GM12878 (cell line): Measurements from ENCODE around the gene RAE1. TPM values are rescaled to one million over a fixed set of nuclear protein-coding genes. Genes with fewer than 3 reads are reported as not detected.

ENCODE experiments used
- ATAC-seq: fragments of 200-7000 bp; cut with Tn5 transposase; 3 replicates; pipeline ENCODE4 v1.9.1; 2020; ENCODE audit warnings: mild to moderate bottlenecking, moderate library complexity
- BruUV-seq: library from RNA; stranded (reverse); fragments of 400-500 nt; replicated peaks from 2 replicates; lab custom pipeline; 2021; lab: Mats Ljungman, UMichigan
- CTCF ChIA-PET: fragments of 300-600 bp; sonication (Branson Sonifier 250); formaldehyde crosslinking; extraction: SDS; loops from one replicate; lab custom pipeline; 2021; ENCODE audit warnings: inconsistent platforms; lab: Yijun Ruan, JAX
- POLR2A ChIA-PET: fragments of 350-600 bp; formaldehyde crosslinking; extraction: SDS; loops from one replicate; lab custom pipeline; 2021; ENCODE audit warnings: inconsistent platforms; lab: Charles Lee
- RAD21 ChIA-PET: fragments of 300-600 bp; sonication (Branson Sonifier 250); formaldehyde crosslinking; loops from one replicate; lab custom pipeline; 2023; ENCODE audit warnings: antibody characterized with exemption; ENCODE audit not compliant: unreplicated experiment; lab: Charles Lee
- SMC1A ChIA-PET: fragments of 300-600 bp; sonication (Branson Sonifier 250); formaldehyde crosslinking; loops from one replicate; lab custom pipeline; 2023; ENCODE audit not compliant: unreplicated experiment, uncharacterized antibody; lab: Charles Lee
- DNase-seq: peaks from one replicate; pipeline ENCODE4 v3.0.0-alpha.2; 2011; ENCODE audit warnings: low read depth, low spot score
- FAIRE-seq: peaks from 3 replicates; lab custom pipeline; 2011; peaks lifted over from hg19 to GRCh38; lab: Jason Lieb, UNC
- H2AFZ ChIP-seq: 2 replicates; pipeline ENCODE4 v1.6.0; 2011; ENCODE audit warnings: low read depth, low read length, control low read depth; ENCODE audit not compliant: control insufficient read depth
- H3K27ac ChIP-seq: 2 replicates; pipeline ENCODE4 v1.5.1; 2011; ENCODE audit warnings: control low read depth; ENCODE audit not compliant: control insufficient read depth, insufficient read depth
- H3K27me3 ChIP-seq, 2 experiments: replicated peaks in 1 of 2; 2 replicates each; pipeline versions ENCODE4 v1.6.0 to v1.6.1; 2011; ENCODE audit warnings: low read length in 1 of 2; ENCODE audit not compliant: control insufficient read depth in 2 of 2, insufficient read depth in 2 of 2
- H3K36me3 ChIP-seq, 2 experiments: 2 replicates each; pipeline ENCODE4 v1.5.1; 2011; ENCODE audit warnings: low read length in 1 of 2; ENCODE audit not compliant: control insufficient read depth in 2 of 2, insufficient read depth in 2 of 2
- H3K4me1 ChIP-seq: 2 replicates; pipeline ENCODE4 v1.6.1; 2011; ENCODE audit warnings: mild to moderate bottlenecking, low read length, moderate library complexity, mixed read lengths; ENCODE audit not compliant: control insufficient read depth, insufficient read depth
- H3K4me2 ChIP-seq: 2 replicates; pipeline ENCODE4 v1.6.0; 2011; ENCODE audit warnings: control low read depth; ENCODE audit not compliant: control insufficient read depth, insufficient read depth
- H3K4me3 ChIP-seq: fragments of 200-600 bp; sonication (generic); 2 replicates; pipeline ENCODE4 v1.5.1; 2016
- H3K79me2 ChIP-seq: 2 replicates; pipeline ENCODE4 v1.6.0; 2011; ENCODE audit warnings: low read length; ENCODE audit not compliant: control insufficient read depth, insufficient read depth
- H3K9ac ChIP-seq: 2 replicates; pipeline ENCODE4 v1.8.0; 2011; ENCODE audit warnings: low read length, control low read depth, mixed read lengths; ENCODE audit not compliant: control insufficient read depth, insufficient read depth
- H3K9me3 ChIP-seq: replicated peaks from 3 replicates; pipeline ENCODE4 v1.5.1; 2011; ENCODE audit warnings: mild to moderate bottlenecking, low read length; ENCODE audit not compliant: control insufficient read depth, insufficient read depth
- H4K20me1 ChIP-seq: 2 replicates; pipeline ENCODE4 v1.6.0; 2011; ENCODE audit not compliant: control insufficient read depth, insufficient read depth
- GABPA ChIP-seq: IDR thresholded peaks from 2 replicates; pipeline ENCODE4 v1.6.1; 2014; ENCODE audit warnings: antibody characterized with exemption, low read depth, mild to moderate bottlenecking, inconsistent platforms
- IKZF1 ChIP-seq: fragments of 450-650 bp; conservative IDR thresholded peaks from 2 replicates; pipeline ENCODE4 v1.6.1; 2017; ENCODE audit warnings: antibody characterized with exemption, mild to moderate bottlenecking
- SREBF1 ChIP-seq: IDR thresholded peaks from 2 replicates; pipeline ENCODE4 v1.6.1; 2012; ENCODE audit warnings: mild to moderate bottlenecking, low read length
- WGBS: methylation state at CpG from one replicate; pipeline ENCODE4 v1.1.6; 2016; ENCODE audit warnings: low lambda C conversion rate; ENCODE audit not compliant: insufficient replicate concordance, insufficient coverage; ENCODE audit errors: missing lambda C conversion rate; 5-methylcytosine and 5-hydroxymethylcytosine counted together
- in situ Hi-C: fragments of 300-500 bp; cut with MboI; formaldehyde crosslinking; loops from 9 replicates; pipeline ENCODE4 v1.14.3; 2018; ENCODE audit warnings: mixed read lengths
- intact Hi-C: fragments of 100-400 bp; cut with micrococcal nuclease; formaldehyde crosslinking; loops from one replicate; pipeline ENCODE4 v1.14.2; 2022; ENCODE audit not compliant: unreplicated experiment
- polyA plus RNA-seq, 11 experiments: library from polyadenylated mRNA; depleted of rRNA in 4 of 11; unstranded in 6 of 11; stranded (reverse) in 5 of 11; fragments of >200 nt; fragmentation: Nextera tagmentation in 4 of 11; fragmentation: Illumina TruSeq in 1 of 11; extraction: Ambion mirVana in 4 of 11; extraction: Trizol in 1 of 11; gene quantifications; 1 replicate in 1 of 11; 2 replicates in 10 of 11; pipeline versions ENCODE4 v1.2.1 to v1.2.3, GENCODE V29; 2011 to 2016; ENCODE audit warnings: inconsistent platforms in 2 of 11, missing spikeins in 2 of 11, low read depth in 1 of 11
- total RNA-seq, 4 experiments: library from RNA; depleted of rRNA in 3 of 4; stranded (reverse); fragments of >200 nt in 3 of 4; fragmentation: Illumina TruSeq in 1 of 4; extraction: Trizol in 1 of 4; gene quantifications; 2 replicates each; pipeline versions ENCODE4 v1.2.1 to v1.2.3, GENCODE V29; 2013 to 2021
- TF ChIP-seq, protein P1 (sequence below): fragments of 450-650 bp; IDR thresholded peaks from 2 replicates; pipeline ENCODE4 v1.6.1; 2017; ENCODE audit warnings: low read depth, mild to moderate bottlenecking, moderate library complexity

The RAE1 gene
- total and polyA plus RNA-seq, 10 of the 15 experiments (the other 5 are each of a cell fraction or from before 2014, with no cell fraction given), result 28.7 to 107 (median 49.3) TPM

DNA sequence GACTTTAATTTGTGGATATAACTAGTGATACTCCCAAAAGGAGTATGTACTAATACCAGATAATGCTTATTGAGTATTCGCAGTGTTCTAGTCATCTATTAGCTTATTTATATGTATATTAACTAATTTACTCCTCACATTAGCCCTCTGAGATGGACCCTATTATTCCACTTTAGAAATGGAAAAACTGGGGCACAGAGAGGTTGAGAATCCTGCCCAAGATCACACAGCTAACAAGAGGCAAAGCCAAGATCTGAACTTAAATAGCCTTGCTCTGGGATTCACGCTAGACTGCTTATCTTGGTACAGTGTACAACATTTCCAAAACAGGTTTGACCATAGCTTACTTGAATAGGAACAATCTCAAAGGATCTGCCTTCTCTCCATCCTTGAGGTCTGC is 29.9 kb upstream of the RAE1 start (continued):
- TF ChIP-seq, protein P1, sequence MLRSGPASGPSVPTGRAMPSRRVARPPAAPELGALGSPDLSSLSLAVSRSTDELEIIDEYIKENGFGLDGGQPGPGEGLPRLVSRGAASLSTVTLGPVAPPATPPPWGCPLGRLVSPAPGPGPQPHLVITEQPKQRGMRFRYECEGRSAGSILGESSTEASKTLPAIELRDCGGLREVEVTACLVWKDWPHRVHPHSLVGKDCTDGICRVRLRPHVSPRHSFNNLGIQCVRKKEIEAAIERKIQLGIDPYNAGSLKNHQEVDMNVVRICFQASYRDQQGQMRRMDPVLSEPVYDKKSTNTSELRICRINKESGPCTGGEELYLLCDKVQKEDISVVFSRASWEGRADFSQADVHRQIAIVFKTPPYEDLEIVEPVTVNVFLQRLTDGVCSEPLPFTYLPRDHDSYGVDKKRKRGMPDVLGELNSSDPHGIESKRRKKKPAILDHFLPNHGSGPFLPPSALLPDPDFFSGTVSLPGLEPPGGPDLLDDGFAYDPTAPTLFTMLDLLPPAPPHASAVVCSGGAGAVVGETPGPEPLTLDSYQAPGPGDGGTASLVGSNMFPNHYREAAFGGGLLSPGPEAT, result no peak
- no peak for TF ChIP-seq GABPA
- TF ChIP-seq, all 136 proteins: peak for 0

DNA sequence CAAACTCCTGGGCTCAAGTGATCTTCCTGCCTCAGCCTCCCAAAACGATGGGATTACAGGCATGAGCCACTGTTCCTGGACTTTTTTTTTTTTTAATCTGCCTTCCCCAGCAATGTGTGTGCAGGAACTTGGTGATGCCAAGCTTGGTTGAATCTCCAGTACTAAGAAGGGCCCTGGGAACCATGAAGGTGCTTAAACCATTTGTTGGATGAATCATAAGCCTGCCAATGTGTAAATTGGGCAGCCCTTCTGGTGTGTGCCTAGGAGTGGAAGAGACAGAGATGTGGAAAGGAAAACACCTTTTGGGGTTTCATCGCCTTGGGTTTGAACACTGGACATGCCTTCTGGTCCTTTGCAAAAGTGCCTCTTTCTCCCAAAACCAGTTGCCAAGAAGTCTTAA is 28.6 kb upstream of the RAE1 start:
- FAIRE-seq, result no peak
- Histone ChIP-seq H3K36me3 (no peaks in the 10 kb centered on the region), H3K4me3 (no peak overlapping the region), H3K79me2 (no peaks in the 10 kb centered on the region), H3K4me2 (no peak overlapping the region), H3K9me3 (no peaks in the 10 kb centered on the region), H3K27ac (no peak overlapping the region), H2AFZ (no peak overlapping the region), H4K20me1 (no peaks in the 10 kb centered on the region), H3K9ac (no peak overlapping the region), H3K27me3 (peaks cover 2 to 3% of the 10 kb centered on the region in 2 experiments), H3K4me1 (no peaks in the 10 kb centered on the region)
- no TSS peak for BruUV-seq
- ChIA-PET RAD21 (no interaction called here), POLR2A (no interaction called here), CTCF (interaction anchor here (0.7 to 2.9 kb wide), 2 partner anchors 10 to 996 kb away, joined by 3 to 8 read pairs; no protein-coding TSS in a partner anchor), SMC1A (interaction anchor here (0.8 to 1.2 kb wide), 3 partner anchors 10 to 150 kb away, joined by 3 to 4 read pairs (median 4); no protein-coding TSS in a partner anchor)
- in situ Hi-C loops (no loop called here), intact Hi-C loops (no loop called here)
- DNase-seq, result no peak
- no peak for ATAC-seq
- 28% methylated on average over 2 of the region's 2 CpGs for WGBS
- TF ChIP-seq SREBF1, result no peak
- TF ChIP-seq IKZF1, result no peak
